Spinal cord (tissue), 10 donors: Measurements from ENCODE around the gene STPG4. TPM values are rescaled to one million over a fixed set of nuclear protein-coding genes. Genes with fewer than 3 reads are reported as not detected.
"Not testable (repeated sequence)": the region's sequence is repeated elsewhere in the genome, so short reads cannot be mapped to it uniquely, and the experiment has no call there.

Source experiments
- DNase-seq, 6 donors: peaks; one replicate each; pipeline versions ENCODE4 v3.0.0 to v3.0.0-alpha.2; 2013 to 2015; ENCODE audit warnings: low spot score in 6 of 6, low read depth in 4 of 6
- H3K27ac ChIP-seq: one replicate; pipeline ENCODE4 v1.5.1; 2013; ENCODE audit warnings: low read depth, low read length, control low read depth
- H3K27me3 ChIP-seq: one replicate; pipeline ENCODE4 v1.6.1; 2013; ENCODE audit warnings: low read length; ENCODE audit not compliant: control insufficient read depth, insufficient read depth
- H3K36me3 ChIP-seq: one replicate; pipeline ENCODE4 v1.6.1; 2013; ENCODE audit warnings: low read length; ENCODE audit not compliant: control insufficient read depth, insufficient read depth
- H3K4me1 ChIP-seq: one replicate; pipeline ENCODE4 v1.6.1; 2013; ENCODE audit warnings: low read length; ENCODE audit not compliant: control insufficient read depth, insufficient read depth
- H3K4me3 ChIP-seq: one replicate; pipeline ENCODE4 v1.5.1; 2013; ENCODE audit warnings: low read depth, low read length, control low read depth
- H3K9me3 ChIP-seq: one replicate; pipeline ENCODE4 v1.6.1; 2013; ENCODE audit warnings: low read length; ENCODE audit not compliant: control insufficient read depth, insufficient read depth
- WGBS: methylation state at CpG from one replicate; pipeline ENCODE4 v1.1.5; 2013; ENCODE audit warnings: missing lambda C conversion rate; ENCODE audit not compliant: insufficient coverage; 5-methylcytosine and 5-hydroxymethylcytosine counted together
- polyA plus RNA-seq, 2 donors: library from polyadenylated mRNA; unstranded; fragments of 120-200 nt; gene quantifications; one replicate each; pipeline ENCODE4 v1.2.1, GENCODE V29; 2013; ENCODE audit not compliant: insufficient read length in 2 of 2
- total RNA-seq, 2 donors: library from RNA; depleted of rRNA in 1 of 2; stranded (reverse); fragments of 120-200 nt in 1 of 2; fragments of >200 nt in 1 of 2; gene quantifications; one replicate each; pipeline versions ENCODE4 v1.2.3 to v1.2.4, GENCODE V29; 2013 to 2014
- donor health status: healthy.

The STPG4 gene
- total and polyA plus RNA-seq, 4 donors = 0.35 to 0.74 (median 0.44) TPM; not detected in 1

- no peak overlapping the region for H3K4me3 ChIP-seq
- H3K9me3 ChIP-seq = peaks cover 4% of the 10 kb centered on the region
- no peak for DNase-seq
- no peaks in the 10 kb centered on the region for H3K4me1 ChIP-seq
- no peaks in the 10 kb centered on the region for H3K27me3 ChIP-seq
- no peak overlapping the region for H3K27ac ChIP-seq
- H3K36me3 ChIP-seq = peaks cover 5% of the 10 kb centered on the region
- whole genome bisulfite sequencing = no CpG with 5 or more reads among the region's 3 CpGs
Observed at GRCh38 chr2:47141520-47141919, 13.6 kb downstream of the STPG4 start.

- no peak overlapping the region for H3K4me3 ChIP-seq
- DNase-seq = no peak
- H3K36me3 ChIP-seq = no peaks in the 10 kb centered on the region
- H3K27ac ChIP-seq = no peak overlapping the region
- no peaks in the 10 kb centered on the region for H3K27me3 ChIP-seq
- H3K4me1 ChIP-seq = no peaks in the 10 kb centered on the region
- H3K9me3 ChIP-seq = peaks cover 4% of the 10 kb centered on the region
- WGBS = no CpG with 5 or more reads among the region's 3 CpGs
Observed at GRCh38 chr2:47134386-47135090, 20.6 kb downstream of the STPG4 start.

- H3K36me3 ChIP-seq = no peaks in the 10 kb centered on the region
- H3K4me3 ChIP-seq = no peak overlapping the region
- no peak overlapping the region for H3K27ac ChIP-seq
- no peaks in the 10 kb centered on the region for H3K27me3 ChIP-seq
- H3K9me3 ChIP-seq = peaks cover 4% of the 10 kb centered on the region
- 100% methylated on average over 2 of the region's 4 CpGs for WGBS
- H3K4me1 ChIP-seq = peaks cover 6% of the 10 kb centered on the region
- no peak for DNase-seq
Observed at GRCh38 chr2:47133046-47133445, 22.1 kb downstream of the STPG4 start.

DNA sequence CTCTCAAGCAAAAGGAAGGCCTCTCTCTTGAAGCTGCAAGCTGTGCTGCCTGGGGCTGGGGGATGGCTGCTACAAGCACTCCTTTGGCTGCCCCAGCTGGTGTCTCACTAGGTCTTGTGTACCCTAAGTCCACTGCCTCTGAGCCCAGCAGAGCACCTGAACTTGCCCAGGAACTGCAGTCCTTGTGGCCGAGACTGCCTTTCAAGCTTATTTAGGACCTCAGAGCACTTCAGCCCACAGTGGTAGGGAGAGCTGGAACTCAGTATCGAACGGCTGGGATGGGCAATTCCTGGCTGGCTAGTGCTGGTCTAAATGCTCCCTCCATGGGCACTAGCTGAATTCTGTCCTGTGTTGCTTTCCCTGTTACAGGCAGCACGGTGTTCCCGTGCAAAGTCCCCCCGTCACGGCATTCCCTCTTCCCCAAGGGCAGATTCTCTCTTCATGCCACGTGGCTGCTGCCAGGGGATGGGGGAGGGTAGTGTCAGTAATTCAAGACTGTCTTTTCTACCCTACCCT, 25.9 kb downstream of the STPG4 start:
- no peak for DNase-seq
- Histone ChIP-seq H3K27me3 (no peaks in the 10 kb centered on the region), H3K36me3 (no peaks in the 10 kb centered on the region), H3K27ac (no peak overlapping the region), H3K4me3 (no peak overlapping the region), H3K9me3 (no peaks in the 10 kb centered on the region), H3K4me1 (peaks cover 6% of the 10 kb centered on the region)
- WGBS = 62% methylated on average over 3 of the region's 8 CpGs

DNA sequence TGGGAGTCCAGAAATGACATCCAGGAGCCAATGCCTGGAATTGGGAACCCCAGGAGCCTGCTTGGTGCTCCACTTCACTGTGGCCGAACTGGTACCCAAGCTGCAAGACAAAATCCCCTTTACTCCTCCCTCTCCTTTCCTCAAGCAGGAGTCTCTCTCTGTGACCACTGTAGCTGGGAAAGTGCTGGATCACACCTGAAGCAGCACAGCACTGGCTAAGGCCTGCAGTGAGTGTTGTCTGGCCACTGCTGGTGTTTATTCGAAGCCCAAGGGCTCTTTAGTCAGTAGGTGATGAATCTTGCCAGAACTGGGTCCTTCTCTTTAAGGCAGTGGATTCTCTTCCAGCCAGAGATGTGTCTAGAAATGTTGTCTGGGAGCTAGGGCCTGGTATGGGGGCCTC, 26.4 kb downstream of the STPG4 start:
- no peaks in the 10 kb centered on the region for H3K9me3 ChIP-seq
- no peak overlapping the region for H3K27ac ChIP-seq
- H3K27me3 ChIP-seq = no peaks in the 10 kb centered on the region
- H3K4me1 ChIP-seq = peaks cover 6% of the 10 kb centered on the region
- 90% methylated on average over 2 of the region's 2 CpGs for WGBS
- no peaks in the 10 kb centered on the region for H3K36me3 ChIP-seq
- DNase-seq = no peak
- no peak overlapping the region for H3K4me3 ChIP-seq

DNA sequence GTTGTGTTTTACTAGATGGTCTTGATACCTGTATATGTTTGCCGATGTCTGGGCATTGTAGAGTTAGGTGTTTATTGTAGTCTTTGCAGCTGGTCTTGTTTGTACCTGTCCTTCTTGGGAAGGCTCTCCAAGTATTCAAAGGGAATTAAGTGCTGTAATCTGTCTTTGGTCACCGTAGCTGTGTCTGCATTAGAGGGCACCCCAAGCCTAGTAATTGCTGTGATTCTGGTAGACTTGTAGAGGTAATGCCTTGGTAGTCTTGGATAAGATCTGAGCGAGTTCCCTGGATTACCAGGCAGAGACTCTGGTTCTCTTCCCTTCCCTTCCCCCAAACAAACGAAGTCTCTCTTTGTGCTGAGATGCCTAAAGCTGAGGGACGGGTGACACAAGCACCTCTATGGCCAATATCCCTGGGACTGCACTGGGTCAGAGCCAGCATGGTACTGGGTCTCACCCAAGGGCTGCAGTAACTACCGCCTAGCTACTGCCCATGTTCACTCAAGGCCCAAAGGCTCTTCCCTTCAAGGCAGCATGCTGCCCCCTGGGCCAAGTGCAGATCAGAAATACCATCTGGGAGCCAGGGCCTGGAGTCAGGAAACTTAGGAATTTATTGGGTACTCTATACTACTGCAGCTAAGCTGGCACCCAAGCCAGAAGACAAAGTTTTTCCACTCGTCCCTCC, 27.1 kb downstream of the STPG4 start:
- Histone ChIP-seq H3K36me3 (no peaks in the 10 kb centered on the region), H3K4me1 (peaks cover 6% of the 10 kb centered on the region), H3K27me3 (no peaks in the 10 kb centered on the region), H3K27ac (no peak overlapping the region), H3K4me3 (no peak overlapping the region), H3K9me3 (no peaks in the 10 kb centered on the region)
- DNase-seq = no peak
- WGBS = 83% methylated on average over 4 of the region's 7 CpGs

GRCh38 chr2:47126783-47127182, 28.3 kb downstream of the STPG4 start:
- Histone ChIP-seq H3K4me3 (no peak overlapping the region), H3K36me3 (no peaks in the 10 kb centered on the region), H3K27ac (no peak overlapping the region), H3K27me3 (no peaks in the 10 kb centered on the region), H3K9me3 (no peaks in the 10 kb centered on the region), H3K4me1 (peaks cover 6% of the 10 kb centered on the region)
- WGBS = no CpG with 5 or more reads among the region's 3 CpGs
- DNase-seq = no peak

GRCh38 chr2:47124740-47125139, 30.4 kb downstream of the STPG4 start:
- DNase-seq, H3K27me3 ChIP-seq, H3K4me3 ChIP-seq, H3K36me3 ChIP-seq, H3K4me1 ChIP-seq, H3K27ac ChIP-seq, H3K9me3 ChIP-seq: not testable (repeated sequence)
- WGBS = no CpG with 5 or more reads among the region's 4 CpGs

GRCh38 chr2:47120424-47120823, 34.7 kb downstream of the STPG4 start:
- H3K27me3 ChIP-seq, H3K36me3 ChIP-seq, H3K9me3 ChIP-seq, H3K4me1 ChIP-seq, H3K27ac ChIP-seq, H3K4me3 ChIP-seq, DNase-seq: not testable (repeated sequence)
- no CpG with 5 or more reads among the region's 5 CpGs for WGBS

- H3K36me3 ChIP-seq = no peaks in the 10 kb centered on the region
- no peaks in the 10 kb centered on the region for H3K9me3 ChIP-seq
- H3K27me3 ChIP-seq = no peaks in the 10 kb centered on the region
- H3K27ac ChIP-seq = no peak overlapping the region
- peak in 1 of 6 donors; percentile 32 for DNase-seq
- H3K4me3 ChIP-seq = no peak overlapping the region
- H3K4me1 ChIP-seq = no peaks in the 10 kb centered on the region
- 72% methylated on average over 2 of the region's 2 CpGs for WGBS
Observed at GRCh38 chr2:47119001-47119400, 36.1 kb downstream of the STPG4 start.
